WTC11 (cell line): ENCODE measurements around the gene TRMT10C.

Experiments used
- ELF4 ChIP-seq: sonication (generic); formaldehyde crosslinking; IDR thresholded peaks from 2 replicates; pipeline ENCODE4 v1.8.1; 2022; ENCODE audit warnings: low read depth, mild to moderate bottlenecking, moderate library complexity, missing genetic modification reagents
- FOXJ3 ChIP-seq: sonication (generic); formaldehyde crosslinking; IDR thresholded peaks from 2 replicates; pipeline ENCODE4 v1.9.0; 2021; ENCODE audit warnings: missing genetic modification reagents, mild to moderate bottlenecking, borderline replicate concordance
- JUN ChIP-seq: sonication (generic); formaldehyde crosslinking; IDR thresholded peaks from 2 replicates; pipeline ENCODE4 v1.8.0; 2023; ENCODE audit warnings: mild to moderate bottlenecking, missing genetic modification reagents
- NFYB ChIP-seq: sonication (generic); formaldehyde crosslinking; conservative IDR thresholded peaks from 2 replicates; pipeline ENCODE4 v1.8.0; 2022; ENCODE audit warnings: low read depth, missing genetic modification reagents
- SP1 ChIP-seq: sonication (generic); formaldehyde crosslinking; conservative IDR thresholded peaks from 2 replicates; pipeline ENCODE4 v1.8.1; 2022; ENCODE audit warnings: missing genetic modification reagents
- TCF7 ChIP-seq: sonication (generic); formaldehyde crosslinking; IDR thresholded peaks from 2 replicates; pipeline ENCODE4 v1.8.0; 2022; ENCODE audit warnings: mild to moderate bottlenecking, low read depth, missing genetic modification reagents, moderate library complexity
- ZBTB21 ChIP-seq: sonication (generic); formaldehyde crosslinking; IDR thresholded peaks from 2 replicates; pipeline ENCODE4 v1.8.1; 2023; ENCODE audit warnings: mild to moderate bottlenecking, missing genetic modification reagents, borderline replicate concordance
- ZBTB43 ChIP-seq: sonication (generic); formaldehyde crosslinking; IDR thresholded peaks from 2 replicates; pipeline ENCODE4 v1.8.1; 2023; ENCODE audit warnings: mild to moderate bottlenecking, missing genetic modification reagents
- ZNF121 ChIP-seq: sonication (generic); formaldehyde crosslinking; IDR thresholded peaks from 2 replicates; pipeline ENCODE4 v1.8.0; 2023; ENCODE audit warnings: missing genetic modification reagents
- TF ChIP-seq, protein P1 (sequence below): fragments of 200-600 bp; IDR thresholded peaks from 2 replicates; pipeline ENCODE4 v1.8.0; 2022; ENCODE audit warnings: antibody characterized with exemption
- TF ChIP-seq, protein P2 (sequence below): sonication (generic); formaldehyde crosslinking; IDR thresholded peaks from 2 replicates; pipeline ENCODE4 v1.8.1; 2022; ENCODE audit warnings: missing genetic modification reagents, borderline replicate concordance
- TF ChIP-seq, protein P3 (sequence below): sonication (generic); formaldehyde crosslinking; IDR thresholded peaks from 2 replicates; pipeline ENCODE4 v1.8.0; 2022; ENCODE audit warnings: mild to moderate bottlenecking, missing genetic modification reagents

DNA sequence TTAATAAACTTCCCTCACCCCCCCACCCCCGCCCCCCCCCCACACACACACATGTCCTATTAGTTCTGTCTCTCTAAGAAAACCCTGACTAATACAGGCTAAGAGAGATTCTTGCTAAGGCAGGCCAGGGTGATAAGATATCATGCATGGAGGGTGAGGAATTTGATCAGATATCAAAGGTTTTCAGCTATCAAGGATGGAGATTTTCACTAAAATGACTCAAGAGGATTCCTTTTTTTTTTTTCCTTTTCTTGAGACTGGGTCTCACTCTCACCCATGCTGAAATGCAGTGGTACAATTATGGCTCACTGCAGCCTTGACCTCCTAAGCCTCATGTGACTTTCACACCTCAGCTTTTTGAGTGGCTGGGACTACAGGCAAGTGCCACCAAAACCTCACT, 33.8 kb upstream of the TRMT10C start:
- TF ChIP-seq, protein P1, sequence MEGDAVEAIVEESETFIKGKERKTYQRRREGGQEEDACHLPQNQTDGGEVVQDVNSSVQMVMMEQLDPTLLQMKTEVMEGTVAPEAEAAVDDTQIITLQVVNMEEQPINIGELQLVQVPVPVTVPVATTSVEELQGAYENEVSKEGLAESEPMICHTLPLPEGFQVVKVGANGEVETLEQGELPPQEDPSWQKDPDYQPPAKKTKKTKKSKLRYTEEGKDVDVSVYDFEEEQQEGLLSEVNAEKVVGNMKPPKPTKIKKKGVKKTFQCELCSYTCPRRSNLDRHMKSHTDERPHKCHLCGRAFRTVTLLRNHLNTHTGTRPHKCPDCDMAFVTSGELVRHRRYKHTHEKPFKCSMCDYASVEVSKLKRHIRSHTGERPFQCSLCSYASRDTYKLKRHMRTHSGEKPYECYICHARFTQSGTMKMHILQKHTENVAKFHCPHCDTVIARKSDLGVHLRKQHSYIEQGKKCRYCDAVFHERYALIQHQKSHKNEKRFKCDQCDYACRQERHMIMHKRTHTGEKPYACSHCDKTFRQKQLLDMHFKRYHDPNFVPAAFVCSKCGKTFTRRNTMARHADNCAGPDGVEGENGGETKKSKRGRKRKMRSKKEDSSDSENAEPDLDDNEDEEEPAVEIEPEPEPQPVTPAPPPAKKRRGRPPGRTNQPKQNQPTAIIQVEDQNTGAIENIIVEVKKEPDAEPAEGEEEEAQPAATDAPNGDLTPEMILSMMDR: no peak
- TF ChIP-seq NFYB (CRISPR knock-in tag): no peak
- TF ChIP-seq SP1: no peak
- TF ChIP-seq, protein P2, sequence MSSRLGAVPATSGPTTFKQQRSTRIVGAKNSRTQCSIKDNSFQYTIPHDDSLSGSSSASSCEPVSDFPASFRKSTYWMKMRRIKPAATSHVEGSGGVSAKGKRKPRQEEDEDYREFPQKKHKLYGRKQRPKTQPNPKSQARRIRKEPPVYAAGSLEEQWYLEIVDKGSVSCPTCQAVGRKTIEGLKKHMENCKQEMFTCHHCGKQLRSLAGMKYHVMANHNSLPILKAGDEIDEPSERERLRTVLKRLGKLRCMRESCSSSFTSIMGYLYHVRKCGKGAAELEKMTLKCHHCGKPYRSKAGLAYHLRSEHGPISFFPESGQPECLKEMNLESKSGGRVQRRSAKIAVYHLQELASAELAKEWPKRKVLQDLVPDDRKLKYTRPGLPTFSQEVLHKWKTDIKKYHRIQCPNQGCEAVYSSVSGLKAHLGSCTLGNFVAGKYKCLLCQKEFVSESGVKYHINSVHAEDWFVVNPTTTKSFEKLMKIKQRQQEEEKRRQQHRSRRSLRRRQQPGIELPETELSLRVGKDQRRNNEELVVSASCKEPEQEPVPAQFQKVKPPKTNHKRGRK (CRISPR knock-in tag): no peak
- TF ChIP-seq TCF7: no peak
- no peak for TF ChIP-seq ZBTB43
- TF ChIP-seq ELF4 (CRISPR knock-in tag): no peak
- no peak for TF ChIP-seq FOXJ3
- no peak for TF ChIP-seq ZNF121 (CRISPR knock-in tag)
- TF ChIP-seq, protein P3, sequence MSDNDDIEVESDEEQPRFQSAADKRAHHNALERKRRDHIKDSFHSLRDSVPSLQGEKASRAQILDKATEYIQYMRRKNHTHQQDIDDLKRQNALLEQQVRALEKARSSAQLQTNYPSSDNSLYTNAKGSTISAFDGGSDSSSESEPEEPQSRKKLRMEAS: no peak
- no peak for TF ChIP-seq ZBTB21 (CRISPR knock-in tag)
- TF ChIP-seq JUN (CRISPR knock-in tag): no peak
